Measurements from ENCODE around the gene SCRT2. TPM values are rescaled to one million over a fixed set of nuclear protein-coding genes. Genes with fewer than 3 reads are reported as not detected.

SCRT2 gene
- total and polyA plus RNA-seq, 2 of the 4 experiments (the other 2 are of a cell fraction): not detected

GRCh38 chr20:717271-717670 is 41.7 kb upstream of the SCRT2 start:
- no peak overlapping the region for H3K18ac ChIP-seq (ENCODE audit: low read depth, low read length)
- no peak overlapping the region for H2BK15ac ChIP-seq (ENCODE audit: low read depth, low read length)
- in situ Hi-C loops (cut with MboI; ENCODE audit: low sequenced_read_pairs) (no loop called here), intact Hi-C loops (cut with micrococcal nuclease) (no loop called here), dilution Hi-C loops (cut with HindIII; ENCODE audit: low sequenced_read_pairs, unreplicated experiment) (no loop called here)
- WGBS, 2 experiments (ENCODE audit: extremely low coverage in 2 of 2, insufficient read length in 1 of 2): 89% methylated on average over 2 of the region's 7 CpGs; no CpG with 5 or more reads in 1 of the 2 experiments
- no TSS peak for BruUV-seq (replicated peaks)
- no peak overlapping the region for H3K9ac ChIP-seq (ENCODE audit: low read depth, low read length)
- no peak overlapping the region for H3K4me2 ChIP-seq (ENCODE audit: low read depth, low read length)
- no peak overlapping the region for H4K91ac ChIP-seq (ENCODE audit: insufficient read depth, low read depth, low read length)
- no peak for DNase-seq
- no peaks in the 10 kb centered on the region for H3K79me1 ChIP-seq (ENCODE audit: low read depth in 1 of 2, low read length in 2 of 2)
- no peaks in the 10 kb centered on the region for H4K20me1 ChIP-seq (ENCODE audit: insufficient read depth, low read length)
- no peak overlapping the region for H3K4ac ChIP-seq (ENCODE audit: low read depth, low read length)
- ChIA-PET POLR2A (ENCODE audit: unreplicated experiment) (no interaction called here), CTCF (no interaction called here)
- H3K14ac ChIP-seq (replicated peaks; ENCODE audit: low read depth, low read length): no peak overlapping the region
- no peaks in the 10 kb centered on the region for H3K4me1 ChIP-seq (ENCODE audit: control insufficient read depth, insufficient read depth, low read length)
- H2AK9ac ChIP-seq (replicated peaks; ENCODE audit: low read depth, low read length, poor library complexity): no peak overlapping the region
- 0 out of 2 replicates have a peak, but pooled peaks cover 2% of the 10 kb centered on the region for H3K9me3 ChIP-seq (ENCODE audit: control insufficient read depth, insufficient read depth, low read length)
- no peaks in the 10 kb centered on the region for H3K36me3 ChIP-seq (ENCODE audit: control insufficient read depth, insufficient read depth, low read length)
- no peak overlapping the region for H2BK5ac ChIP-seq (ENCODE audit: low read depth, low read length, poor library complexity, severe bottlenecking)
- no peak for ATAC-seq (ENCODE audit: low read depth)
- no peak for TF ChIP-seq MXI1 (IDR thresholded peaks at IDR 0.05; ENCODE audit: borderline replicate concordance, low read depth, low read length)
- TF ChIP-seq, protein P1, sequence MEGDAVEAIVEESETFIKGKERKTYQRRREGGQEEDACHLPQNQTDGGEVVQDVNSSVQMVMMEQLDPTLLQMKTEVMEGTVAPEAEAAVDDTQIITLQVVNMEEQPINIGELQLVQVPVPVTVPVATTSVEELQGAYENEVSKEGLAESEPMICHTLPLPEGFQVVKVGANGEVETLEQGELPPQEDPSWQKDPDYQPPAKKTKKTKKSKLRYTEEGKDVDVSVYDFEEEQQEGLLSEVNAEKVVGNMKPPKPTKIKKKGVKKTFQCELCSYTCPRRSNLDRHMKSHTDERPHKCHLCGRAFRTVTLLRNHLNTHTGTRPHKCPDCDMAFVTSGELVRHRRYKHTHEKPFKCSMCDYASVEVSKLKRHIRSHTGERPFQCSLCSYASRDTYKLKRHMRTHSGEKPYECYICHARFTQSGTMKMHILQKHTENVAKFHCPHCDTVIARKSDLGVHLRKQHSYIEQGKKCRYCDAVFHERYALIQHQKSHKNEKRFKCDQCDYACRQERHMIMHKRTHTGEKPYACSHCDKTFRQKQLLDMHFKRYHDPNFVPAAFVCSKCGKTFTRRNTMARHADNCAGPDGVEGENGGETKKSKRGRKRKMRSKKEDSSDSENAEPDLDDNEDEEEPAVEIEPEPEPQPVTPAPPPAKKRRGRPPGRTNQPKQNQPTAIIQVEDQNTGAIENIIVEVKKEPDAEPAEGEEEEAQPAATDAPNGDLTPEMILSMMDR (conservative IDR thresholded peaks at IDR 0.05; ENCODE audit: low read depth, low read length): no peak
- TF ChIP-seq MAZ (IDR thresholded peaks at IDR 0.05; ENCODE audit: borderline replicate concordance, low read depth, low read length): no peak
- TF ChIP-seq SMC3 (IDR thresholded peaks at IDR 0.05; ENCODE audit: low read depth, low read length): no peak
- no peak for TF ChIP-seq RCOR1 (IDR thresholded peaks at IDR 0.05; ENCODE audit: insufficient replicate concordance, low read length)
- no peak for TF ChIP-seq BHLHE40 (IDR thresholded peaks at IDR 0.05; ENCODE audit: low read depth, low read length)
- no peak for TF ChIP-seq CHD1 (IDR thresholded peaks at IDR 0.05; ENCODE audit: low read depth, low read length)
- no peak for TF ChIP-seq ELK1 (IDR thresholded peaks at IDR 0.05; ENCODE audit: borderline replicate concordance, low read depth, low read length)
- TF ChIP-seq CEBPB (IDR thresholded peaks at IDR 0.05; ENCODE audit: low read depth, low read length): no peak
- no peak for TF ChIP-seq RAD21 (IDR thresholded peaks at IDR 0.05; ENCODE audit: low read length)
- no peak for TF ChIP-seq MAFK (IDR thresholded peaks at IDR 0.05; ENCODE audit: low read depth, low read length)
- TF ChIP-seq USF2 (IDR thresholded peaks at IDR 0.05; ENCODE audit: low read depth, low read length): no peak
- TF ChIP-seq NFE2L2 (IDR thresholded peaks at IDR 0.05; ENCODE audit: low read depth, low read length): no peak
- no peak for TF ChIP-seq POLR2A (IDR thresholded peaks at IDR 0.05; ENCODE audit: low read depth, low read length)
- TF ChIP-seq FOS (IDR thresholded peaks at IDR 0.05; ENCODE audit: low read depth, low read length): no peak
- no peak overlapping the region for H2AFZ ChIP-seq (replicated peaks; ENCODE audit: low read length, poor library complexity)
- H3K27ac ChIP-seq (ENCODE audit: insufficient read depth, low read length): no peak overlapping the region
- no peak overlapping the region for H3K23ac ChIP-seq (ENCODE audit: low read depth, low read length)
- no peak overlapping the region for H3K56ac ChIP-seq (ENCODE audit: extremely low read depth, insufficient read depth, low read length)
- H3K27me3 ChIP-seq (ENCODE audit: control insufficient read depth, insufficient read depth, low read length): peaks cover 20% of the 10 kb centered on the region
- H3K4me3 ChIP-seq (ENCODE audit: insufficient read depth, low read depth, low read length): no peak overlapping the region
- no peak overlapping the region for H2AK5ac ChIP-seq (ENCODE audit: low read depth, low read length)
- no peak overlapping the region for H4K5ac ChIP-seq (ENCODE audit: low read depth, low read length)
- no peaks in the 10 kb centered on the region for H3K9me1 ChIP-seq (ENCODE audit: insufficient read depth, low read length)
- no peak overlapping the region for H4K8ac ChIP-seq (ENCODE audit: low read depth in 2 of 2, low read length in 2 of 2)
- H2BK120ac ChIP-seq (ENCODE audit: low read depth, low read length): no peak overlapping the region
- no peak overlapping the region for H2BK20ac ChIP-seq (ENCODE audit: low read depth, low read length)
